Prostate gland (tissue), 2 donors: Measurements from ENCODE around the gene CXorf65.

Experiments used
- CTCF ChIP-seq, 4 experiments: fragments of 200-600 bp in 2 of 4; fragments of 450-650 bp in 2 of 4; sonication (generic) in 2 of 4; IDR thresholded peaks; 1 replicate in 3 of 4; 2 replicates in 1 of 4; pipeline ENCODE4 v1.5.1; 2016 to 2019; ENCODE audit warnings: antibody characterized with exemption in 4 of 4, mild to moderate bottlenecking in 2 of 4, moderate library complexity in 2 of 4
- POLR2A ChIP-seq: fragments of 450-650 bp; IDR thresholded peaks from one replicate; pipeline ENCODE4 v1.6.1; 2016; ENCODE audit warnings: antibody characterized with exemption, mild to moderate bottlenecking
- POLR2AphosphoS5 ChIP-seq: sonication (generic); formaldehyde crosslinking; IDR thresholded peaks from one replicate; pipeline ENCODE4 v1.6.1; 2017; ENCODE audit warnings: antibody characterized with exemption

GRCh38 chrX:71143508-71143907 lies 37.0 kb upstream of the CXorf65 start:
- TF ChIP-seq CTCF (IDR thresholded peaks at IDR 0.05), result no peak
- TF ChIP-seq POLR2A, result no peak
- TF ChIP-seq POLR2AphosphoS5, result peak; percentile 13
